Measurements from ENCODE around the gene PAX7. TPM values are rescaled to one million over a fixed set of nuclear protein-coding genes. Genes with fewer than 3 reads are reported as not detected.

PAX7 gene
- polyA plus RNA-seq, 1 donor from 2014 or later = not detected

DNA sequence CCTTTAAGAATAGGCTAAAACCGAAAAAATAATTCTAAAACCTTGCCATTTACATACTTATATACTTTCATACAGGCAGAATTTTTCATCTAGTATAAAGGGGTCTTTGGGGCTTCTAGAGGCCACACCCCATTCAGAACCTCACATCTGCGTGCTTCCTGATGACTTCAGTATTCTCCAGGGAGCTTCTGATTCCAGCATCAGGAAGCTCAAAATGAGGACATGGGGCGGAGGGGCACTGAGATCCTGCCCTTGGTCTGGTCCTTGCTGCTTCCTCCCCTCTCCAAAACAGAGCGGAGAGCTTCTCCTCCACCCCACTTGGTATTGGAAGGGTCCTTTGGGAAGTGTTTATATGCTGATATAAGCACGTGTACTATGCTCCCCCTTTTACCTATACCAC, 13.8 kb downstream of the PAX7 start:
- no peak overlapping the region for H3K9ac ChIP-seq (ENCODE audit: low read length)
- H3K4me2 ChIP-seq (ENCODE audit: low read length) = no peak overlapping the region
- no peaks in the 10 kb centered on the region for H3K9me2 ChIP-seq (ENCODE audit: insufficient read depth, low read length)
- H3K27ac ChIP-seq (ENCODE audit: low read length) = no peak overlapping the region
- TF ChIP-seq EP300 (conservative IDR thresholded peaks at IDR 0.05; ENCODE audit: poor library complexity, severe bottlenecking) = no peak
- TF ChIP-seq, protein P1, sequence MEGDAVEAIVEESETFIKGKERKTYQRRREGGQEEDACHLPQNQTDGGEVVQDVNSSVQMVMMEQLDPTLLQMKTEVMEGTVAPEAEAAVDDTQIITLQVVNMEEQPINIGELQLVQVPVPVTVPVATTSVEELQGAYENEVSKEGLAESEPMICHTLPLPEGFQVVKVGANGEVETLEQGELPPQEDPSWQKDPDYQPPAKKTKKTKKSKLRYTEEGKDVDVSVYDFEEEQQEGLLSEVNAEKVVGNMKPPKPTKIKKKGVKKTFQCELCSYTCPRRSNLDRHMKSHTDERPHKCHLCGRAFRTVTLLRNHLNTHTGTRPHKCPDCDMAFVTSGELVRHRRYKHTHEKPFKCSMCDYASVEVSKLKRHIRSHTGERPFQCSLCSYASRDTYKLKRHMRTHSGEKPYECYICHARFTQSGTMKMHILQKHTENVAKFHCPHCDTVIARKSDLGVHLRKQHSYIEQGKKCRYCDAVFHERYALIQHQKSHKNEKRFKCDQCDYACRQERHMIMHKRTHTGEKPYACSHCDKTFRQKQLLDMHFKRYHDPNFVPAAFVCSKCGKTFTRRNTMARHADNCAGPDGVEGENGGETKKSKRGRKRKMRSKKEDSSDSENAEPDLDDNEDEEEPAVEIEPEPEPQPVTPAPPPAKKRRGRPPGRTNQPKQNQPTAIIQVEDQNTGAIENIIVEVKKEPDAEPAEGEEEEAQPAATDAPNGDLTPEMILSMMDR (IDR thresholded peaks at IDR 0.05; ENCODE audit: poor library complexity, severe bottlenecking) = no peak
- TF ChIP-seq TAF1 (IDR thresholded peaks at IDR 0.05; ENCODE audit: low read depth) = no peak
- TF ChIP-seq RAD21 (conservative IDR thresholded peaks at IDR 0.05) = no peak
- TF ChIP-seq EZH2 (IDR thresholded peaks at IDR 0.05; ENCODE audit: borderline replicate concordance, insufficient read depth, low read length, poor library complexity, severe bottlenecking) = no peak
- TF ChIP-seq, protein P2, sequence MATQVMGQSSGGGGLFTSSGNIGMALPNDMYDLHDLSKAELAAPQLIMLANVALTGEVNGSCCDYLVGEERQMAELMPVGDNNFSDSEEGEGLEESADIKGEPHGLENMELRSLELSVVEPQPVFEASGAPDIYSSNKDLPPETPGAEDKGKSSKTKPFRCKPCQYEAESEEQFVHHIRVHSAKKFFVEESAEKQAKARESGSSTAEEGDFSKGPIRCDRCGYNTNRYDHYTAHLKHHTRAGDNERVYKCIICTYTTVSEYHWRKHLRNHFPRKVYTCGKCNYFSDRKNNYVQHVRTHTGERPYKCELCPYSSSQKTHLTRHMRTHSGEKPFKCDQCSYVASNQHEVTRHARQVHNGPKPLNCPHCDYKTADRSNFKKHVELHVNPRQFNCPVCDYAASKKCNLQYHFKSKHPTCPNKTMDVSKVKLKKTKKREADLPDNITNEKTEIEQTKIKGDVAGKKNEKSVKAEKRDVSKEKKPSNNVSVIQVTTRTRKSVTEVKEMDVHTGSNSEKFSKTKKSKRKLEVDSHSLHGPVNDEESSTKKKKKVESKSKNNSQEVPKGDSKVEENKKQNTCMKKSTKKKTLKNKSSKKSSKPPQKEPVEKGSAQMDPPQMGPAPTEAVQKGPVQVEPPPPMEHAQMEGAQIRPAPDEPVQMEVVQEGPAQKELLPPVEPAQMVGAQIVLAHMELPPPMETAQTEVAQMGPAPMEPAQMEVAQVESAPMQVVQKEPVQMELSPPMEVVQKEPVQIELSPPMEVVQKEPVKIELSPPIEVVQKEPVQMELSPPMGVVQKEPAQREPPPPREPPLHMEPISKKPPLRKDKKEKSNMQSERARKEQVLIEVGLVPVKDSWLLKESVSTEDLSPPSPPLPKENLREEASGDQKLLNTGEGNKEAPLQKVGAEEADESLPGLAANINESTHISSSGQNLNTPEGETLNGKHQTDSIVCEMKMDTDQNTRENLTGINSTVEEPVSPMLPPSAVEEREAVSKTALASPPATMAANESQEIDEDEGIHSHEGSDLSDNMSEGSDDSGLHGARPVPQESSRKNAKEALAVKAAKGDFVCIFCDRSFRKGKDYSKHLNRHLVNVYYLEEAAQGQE (IDR thresholded peaks at IDR 0.05; ENCODE audit: borderline replicate concordance) = no peak
- no peak for TF ChIP-seq MXI1 (conservative IDR thresholded peaks at IDR 0.05; ENCODE audit: poor library complexity, severe bottlenecking)
- TF ChIP-seq POLR2AphosphoS5 (IDR thresholded peaks at IDR 0.05) = no peak
- TF ChIP-seq SMC3 (conservative IDR thresholded peaks at IDR 0.05; ENCODE audit: poor library complexity) = no peak
- peaks cover 99% of the 10 kb centered on the region for H3K27me3 ChIP-seq (ENCODE audit: insufficient read depth, low read depth, low read length)
- no peaks in the 10 kb centered on the region for H3K9me3 ChIP-seq (ENCODE audit: low read length)
- H4K20me1 ChIP-seq (ENCODE audit: insufficient read depth) = no peaks in the 10 kb centered on the region
- no peaks in the 10 kb centered on the region for H3K36me3 ChIP-seq (ENCODE audit: insufficient read depth, low read length)
- no peak overlapping the region for H3K4me3 ChIP-seq (ENCODE audit: low read length)
- H3K79me2 ChIP-seq (replicated peaks; ENCODE audit: insufficient read depth, low read length) = no peaks in the 10 kb centered on the region
- no peak overlapping the region for H2AFZ ChIP-seq (ENCODE audit: low read depth, low read length)
- no peaks in the 10 kb centered on the region for H3F3A ChIP-seq (ENCODE audit: insufficient read depth, low read length, poor library complexity, severe bottlenecking)

DNA sequence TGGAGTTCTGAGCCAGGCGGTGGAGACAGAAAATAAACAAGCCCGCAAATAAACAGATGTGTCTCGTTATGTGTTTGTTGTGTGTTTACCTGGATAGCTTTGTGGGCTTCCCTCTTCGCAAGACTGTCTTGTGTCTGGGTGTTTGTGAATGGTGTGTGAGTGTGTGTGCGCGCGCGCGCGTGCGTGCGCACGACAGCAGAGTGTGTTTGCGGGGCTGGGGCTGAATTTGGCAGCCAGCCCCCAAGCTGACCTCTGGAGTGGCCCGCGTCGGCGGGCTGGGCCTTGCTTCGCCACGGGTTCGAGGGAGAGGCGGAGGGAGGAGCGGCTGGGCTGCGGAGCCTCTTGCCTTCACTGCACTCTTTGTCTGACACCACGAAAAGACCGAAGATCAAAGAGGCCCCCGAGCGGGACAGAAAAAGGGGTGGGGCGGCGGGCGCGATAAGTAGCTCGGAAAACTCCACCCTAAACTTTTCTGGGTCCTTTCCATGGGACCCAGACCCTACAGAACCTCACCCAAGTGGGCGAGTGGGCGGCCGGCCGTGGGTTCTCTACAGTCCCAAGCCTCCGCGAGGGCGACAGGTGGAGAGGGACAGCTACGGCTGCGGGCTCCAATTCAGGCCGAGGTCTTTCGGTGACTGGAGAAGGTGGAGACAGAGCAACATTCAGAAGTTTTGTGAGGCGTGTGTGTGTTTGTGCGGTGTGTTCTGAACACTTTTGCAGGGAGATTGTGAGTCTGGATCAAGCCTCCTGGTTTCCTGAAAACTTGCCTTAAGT, 14.5 kb downstream of the PAX7 start:
- no peaks in the 10 kb centered on the region for H4K20me1 ChIP-seq (ENCODE audit: insufficient read depth)
- no peaks in the 10 kb centered on the region for H3K79me2 ChIP-seq (replicated peaks; ENCODE audit: insufficient read depth, low read length)
- H3K27me3 ChIP-seq (ENCODE audit: insufficient read depth, low read depth, low read length) = peaks cover 99% of the 10 kb centered on the region
- TF ChIP-seq EZH2 (IDR thresholded peaks at IDR 0.05; ENCODE audit: borderline replicate concordance, insufficient read depth, low read length, poor library complexity, severe bottlenecking) = peak; percentile 55
- TF ChIP-seq, protein P1 (IDR thresholded peaks at IDR 0.05; ENCODE audit: poor library complexity, severe bottlenecking) = no peak
- TF ChIP-seq EP300 (conservative IDR thresholded peaks at IDR 0.05; ENCODE audit: poor library complexity, severe bottlenecking) = no peak
- TF ChIP-seq MXI1 (conservative IDR thresholded peaks at IDR 0.05; ENCODE audit: poor library complexity, severe bottlenecking) = no peak
- TF ChIP-seq SMC3 (conservative IDR thresholded peaks at IDR 0.05; ENCODE audit: poor library complexity) = no peak
- H3K4me3 ChIP-seq (ENCODE audit: low read length) = no peak overlapping the region
- no peak overlapping the region for H2AFZ ChIP-seq (ENCODE audit: low read depth, low read length)
- no peaks in the 10 kb centered on the region for H3F3A ChIP-seq (ENCODE audit: insufficient read depth, low read length, poor library complexity, severe bottlenecking)
- no peaks in the 10 kb centered on the region for H3K9me3 ChIP-seq (ENCODE audit: low read length)
- H3K27ac ChIP-seq (ENCODE audit: low read length) = no peak overlapping the region
- H3K9me2 ChIP-seq (ENCODE audit: insufficient read depth, low read length) = no peaks in the 10 kb centered on the region
- no peak overlapping the region for H3K9ac ChIP-seq (ENCODE audit: low read length)
- H3K36me3 ChIP-seq (ENCODE audit: insufficient read depth, low read length) = no peaks in the 10 kb centered on the region
- no peak overlapping the region for H3K4me2 ChIP-seq (ENCODE audit: low read length)
